IMR-90 (cell line): ENCODE measurements around the gene TRIM2.

ENCODE experiments used
- CEBPB ChIP-seq: IDR thresholded peaks from 2 replicates; pipeline ENCODE4 v1.6.1; 2012; ENCODE audit warnings: low read depth, low read length, improper control_type of control experiment
- FOS ChIP-seq: fragments of 150-350 bp; IDR thresholded peaks from 2 replicates; pipeline ENCODE4 v1.6.1; 2016; ENCODE audit warnings: low read depth, low read length
- RAD21 ChIP-seq: IDR thresholded peaks from 2 replicates; pipeline ENCODE4 v1.6.1; 2012; ENCODE audit warnings: low read length, improper control_type of control experiment
- RCOR1 ChIP-seq: IDR thresholded peaks from 2 replicates; pipeline ENCODE4 v1.6.1; 2012; ENCODE audit warnings: mild to moderate bottlenecking, low read length, improper control_type of control experiment; ENCODE audit not compliant: insufficient replicate concordance
- TF ChIP-seq, protein P1 (sequence below): conservative IDR thresholded peaks from 2 replicates; pipeline ENCODE4 v1.5.1; 2012; ENCODE audit warnings: mild to moderate bottlenecking, low read depth, low read length, improper control_type of control experiment

DNA sequence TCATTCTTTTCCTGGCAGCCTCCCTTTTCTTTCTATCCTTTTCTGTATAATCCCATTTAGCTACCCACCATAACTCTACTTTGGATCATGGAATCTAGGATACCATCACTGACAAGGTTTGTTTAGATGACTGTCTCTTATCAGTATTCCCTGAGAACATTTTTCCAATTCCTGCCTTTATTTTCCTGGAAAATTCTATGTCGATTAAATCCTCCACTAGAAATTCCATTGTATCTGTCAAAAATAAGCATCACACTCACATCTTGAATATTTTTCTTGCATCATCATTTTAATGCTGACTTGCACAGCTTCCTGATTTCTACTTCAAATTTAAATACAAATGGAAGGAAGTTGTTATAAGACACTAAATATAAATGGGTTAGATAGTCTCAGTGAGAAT lies 20.2 kb downstream of the TRIM2 start:
- TF ChIP-seq, protein P1, sequence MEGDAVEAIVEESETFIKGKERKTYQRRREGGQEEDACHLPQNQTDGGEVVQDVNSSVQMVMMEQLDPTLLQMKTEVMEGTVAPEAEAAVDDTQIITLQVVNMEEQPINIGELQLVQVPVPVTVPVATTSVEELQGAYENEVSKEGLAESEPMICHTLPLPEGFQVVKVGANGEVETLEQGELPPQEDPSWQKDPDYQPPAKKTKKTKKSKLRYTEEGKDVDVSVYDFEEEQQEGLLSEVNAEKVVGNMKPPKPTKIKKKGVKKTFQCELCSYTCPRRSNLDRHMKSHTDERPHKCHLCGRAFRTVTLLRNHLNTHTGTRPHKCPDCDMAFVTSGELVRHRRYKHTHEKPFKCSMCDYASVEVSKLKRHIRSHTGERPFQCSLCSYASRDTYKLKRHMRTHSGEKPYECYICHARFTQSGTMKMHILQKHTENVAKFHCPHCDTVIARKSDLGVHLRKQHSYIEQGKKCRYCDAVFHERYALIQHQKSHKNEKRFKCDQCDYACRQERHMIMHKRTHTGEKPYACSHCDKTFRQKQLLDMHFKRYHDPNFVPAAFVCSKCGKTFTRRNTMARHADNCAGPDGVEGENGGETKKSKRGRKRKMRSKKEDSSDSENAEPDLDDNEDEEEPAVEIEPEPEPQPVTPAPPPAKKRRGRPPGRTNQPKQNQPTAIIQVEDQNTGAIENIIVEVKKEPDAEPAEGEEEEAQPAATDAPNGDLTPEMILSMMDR: no peak
- TF ChIP-seq RCOR1 (no peak), CEBPB (peak; percentile 31; the same call in 1 of the 2 replicates), RAD21 (no peak), FOS (no peak)
